Myocyte (in vitro differentiated cells): Measurements from ENCODE around the gene ARNT2. TPM values are rescaled to one million over a fixed set of nuclear protein-coding genes. Genes with fewer than 3 reads are reported as not detected.
A peak's percentile ranks its signal among the peaks of the same experiment; 100 is the strongest.
"Not testable (repeated sequence)": the region's sequence is repeated elsewhere in the genome, so short reads cannot be mapped to it uniquely, and the experiment has no call there.

Source experiments
- DNase-seq: peaks from one replicate; pipeline ENCODE4 v3.0.0-alpha.2; 2012; ENCODE audit warnings: low read depth
- total RNA-seq: library from RNA; depleted of rRNA; stranded (reverse); fragments of >200 nt; gene quantifications from 2 replicates; pipeline ENCODE4 v1.2.3, GENCODE V29; 2014

The ARNT2 gene
- total RNA-seq, 1 donor from 2014 or later: 26.6 TPM

- DNase-seq: not testable (repeated sequence)
Observed at GRCh38 chr15:80510985-80511384, 106.8 kb downstream of the ARNT2 start.

- DNase-seq: peak; percentile 90
Observed at GRCh38 chr15:80512726-80513660, 108.8 kb downstream of the ARNT2 start.

- DNase-seq: peak; percentile 91
Observed at GRCh38 chr15:80514071-80514780, 110.0 kb downstream of the ARNT2 start.

- no peak for DNase-seq
Observed at GRCh38 chr15:80517290-80517689, 113.1 kb downstream of the ARNT2 start.

- DNase-seq: no peak
Observed at GRCh38 chr15:80518522-80518921, 114.3 kb downstream of the ARNT2 start.

GRCh38 chr15:80523746-80524145, 119.6 kb downstream of the ARNT2 start:
- DNase-seq: no peak

GRCh38 chr15:80525853-80526252, 121.7 kb downstream of the ARNT2 start:
- no peak for DNase-seq

- peak; percentile 96 for DNase-seq
Observed at GRCh38 chr15:80526556-80527340, 122.6 kb downstream of the ARNT2 start.

GRCh38 chr15:80527406-80527805, 123.2 kb downstream of the ARNT2 start:
- no peak for DNase-seq

GRCh38 chr15:80527961-80528360, 123.8 kb downstream of the ARNT2 start:
- DNase-seq: peak; percentile 44

- DNase-seq: no peak
Observed at GRCh38 chr15:80530737-80531365, 126.7 kb downstream of the ARNT2 start.

- DNase-seq: no peak
Observed at GRCh38 chr15:80531388-80531787, 127.2 kb downstream of the ARNT2 start.

GRCh38 chr15:80531796-80532195, 127.6 kb downstream of the ARNT2 start:
- DNase-seq: no peak

- DNase-seq: no peak
Observed at GRCh38 chr15:80533790-80534333, 129.7 kb downstream of the ARNT2 start.

GRCh38 chr15:80536231-80536630, 132.0 kb downstream of the ARNT2 start:
- DNase-seq: no peak

GRCh38 chr15:80536716-80537115, 132.5 kb downstream of the ARNT2 start:
- no peak for DNase-seq

- DNase-seq: no peak
Observed at GRCh38 chr15:80545078-80545477, 140.9 kb downstream of the ARNT2 start.

- DNase-seq: no peak
Observed at GRCh38 chr15:80547264-80547663, 143.1 kb downstream of the ARNT2 start.

- peak; percentile 71 for DNase-seq
Observed at GRCh38 chr15:80549191-80549590, 145.0 kb downstream of the ARNT2 start.

GRCh38 chr15:80549654-80550053, 145.5 kb downstream of the ARNT2 start:
- DNase-seq: no peak
